Esophagus muscularis mucosa (tissue), 4 donors: ENCODE data around the gene UST. TPM values are rescaled to one million over a fixed set of nuclear protein-coding genes. Genes with fewer than 3 reads are reported as not detected.
A peak's percentile ranks its signal among the peaks of the same experiment; 100 is the strongest.

ENCODE experiments used
- DNase-seq: peaks from one replicate; pipeline ENCODE4 v3.0.0-alpha.2; 2017; ENCODE audit errors: extremely low spot score
- H3K27ac ChIP-seq, 4 donors: fragments of 200-600 bp; sonication (generic); replicated peaks in 1 of 4; 1 replicate in 3 of 4; 2 replicates in 1 of 4; pipeline ENCODE4 v1.5.1; 2016 to 2019; ENCODE audit warnings: mild to moderate bottlenecking in 1 of 4
- H3K27me3 ChIP-seq, 4 donors: fragments of 200-600 bp; sonication (generic); one replicate each; pipeline versions ENCODE4 v1.5.1 to v1.6.0; 2016 to 2019
- H3K36me3 ChIP-seq, 4 donors: fragments of 200-600 bp; sonication (generic); one replicate each; pipeline ENCODE4 v1.5.1; 2016 to 2019
- H3K4me1 ChIP-seq, 4 donors: fragments of 200-600 bp; sonication (generic); one replicate each; pipeline ENCODE4 v1.5.1; 2016 to 2019
- H3K4me3 ChIP-seq, 4 donors: fragments of 200-600 bp; sonication (generic); 1 replicate in 2 of 4; 2 replicates in 2 of 4; pipeline ENCODE4 v1.5.1; 2016 to 2019; ENCODE audit warnings: mild to moderate bottlenecking in 4 of 4, moderate library complexity in 1 of 4
- H3K9me3 ChIP-seq, 4 donors: fragments of 200-600 bp; sonication (generic); 1 replicate in 3 of 4; 2 replicates in 1 of 4; pipeline ENCODE4 v1.5.1; 2016 to 2019
- CTCF ChIP-seq, 3 experiments: fragments of 200-600 bp in 2 of 3; fragments of 450-650 bp in 1 of 3; sonication (generic) in 2 of 3; IDR thresholded peaks; one replicate each; pipeline ENCODE4 v1.5.1; 2017 to 2019; ENCODE audit warnings: antibody characterized with exemption in 3 of 3, mild to moderate bottlenecking in 2 of 3, moderate library complexity in 1 of 3
- EP300 ChIP-seq: sonication (generic); formaldehyde crosslinking; IDR thresholded peaks from one replicate; pipeline ENCODE4 v1.6.1; 2017; ENCODE audit warnings: antibody characterized with exemption
- POLR2A ChIP-seq: fragments of 450-650 bp; IDR thresholded peaks from one replicate; pipeline ENCODE4 v1.6.1; 2017; ENCODE audit warnings: antibody characterized with exemption, moderate library complexity, mild to moderate bottlenecking, low read depth
- POLR2AphosphoS5 ChIP-seq, 2 donors: sonication (generic); formaldehyde crosslinking; IDR thresholded peaks; one replicate each; pipeline ENCODE4 v1.6.1; 2017; ENCODE audit warnings: antibody characterized with exemption in 2 of 2
- WGBS: methylation state at CpG from one replicate; pipeline ENCODE4 v1.1.5; 2018; 5-methylcytosine and 5-hydroxymethylcytosine counted together
- intact Hi-C: fragments of 100-400 bp; cut with DNase I; formaldehyde crosslinking; loops from one replicate; pipeline ENCODE4 v1.15.1; 2023
- total RNA-seq, 4 donors: library from RNA; depleted of rRNA; stranded (reverse); fragments of >200 nt; gene quantifications; one replicate each; pipeline versions ENCODE4 v1.1.0 to v1.2.1, GENCODE V29; 2016

UST gene
- total RNA-seq, 4 donors from 2014 or later = 29.1 to 46.3 (median 32.4) TPM

DNA sequence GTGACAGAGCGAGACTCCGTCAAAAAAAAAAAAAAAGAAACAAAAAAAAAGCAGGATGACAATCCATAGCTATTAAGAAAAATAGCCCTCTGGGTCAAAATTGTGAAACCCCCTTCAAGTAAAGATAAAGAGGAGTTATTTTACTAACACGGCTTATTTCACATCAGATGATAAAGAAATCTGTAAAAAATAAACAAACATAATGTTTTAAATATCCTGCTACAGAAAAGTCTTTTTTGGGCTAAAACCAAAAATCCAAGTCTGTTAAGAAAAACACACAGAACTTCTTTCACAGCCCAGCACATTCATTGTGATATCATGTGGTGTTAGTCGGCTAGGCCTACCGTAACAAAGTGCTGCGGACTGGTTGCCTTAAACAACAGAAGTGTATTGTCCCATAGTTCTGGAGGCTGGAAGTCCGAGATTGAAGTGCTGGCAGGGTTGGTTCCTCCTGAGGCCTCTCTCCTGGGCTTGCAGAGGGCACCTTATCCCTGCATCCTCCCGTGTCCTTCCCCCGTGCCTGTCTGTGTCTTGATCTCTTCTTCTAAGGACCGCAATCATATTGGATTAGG is 331.5 kb downstream of the UST start:
- Histone ChIP-seq H3K27me3 (no peaks in the 10 kb centered on the region), H3K4me1 (peaks cover 18 to 34% (median 28%) of the 10 kb centered on the region in 4 donors), H3K36me3 (peaks cover 0 to 18% (median 2%) of the 10 kb centered on the region in 4 donors), H3K27ac (no peak overlapping the region), H3K9me3 (no peaks in the 10 kb centered on the region), H3K4me3 (no peak overlapping the region)
- WGBS = 94% methylated on average over 10 of the region's 10 CpGs
- intact Hi-C loops = loop anchor here (5.0 kb wide), 1 partner anchor 41 kb away; no protein-coding TSS in a partner anchor
- DNase-seq = no peak
- TF ChIP-seq POLR2AphosphoS5 (IDR thresholded peaks at IDR 0.05) (no peak), POLR2A (no peak), CTCF (IDR thresholded peaks at IDR 0.05) (no peak), EP300 (no peak)

DNA sequence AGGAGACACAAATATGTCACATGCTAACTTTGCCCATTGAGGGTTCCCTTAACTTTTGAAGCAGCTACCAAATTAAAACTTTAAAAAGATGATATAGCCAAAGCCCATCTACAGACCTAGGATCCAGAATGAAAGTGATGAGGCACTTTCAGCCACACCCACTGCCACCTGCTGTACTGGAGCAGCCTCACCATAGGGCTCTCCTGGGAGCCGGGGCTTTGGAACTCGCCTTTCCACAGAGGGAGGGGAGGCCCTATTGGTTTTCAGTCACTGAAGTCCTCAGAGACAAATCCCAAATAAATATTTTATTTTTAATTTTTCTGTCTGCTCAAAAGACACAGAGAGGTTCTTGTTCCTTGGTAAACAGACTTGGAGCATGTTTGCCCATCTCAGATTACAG is 332.6 kb downstream of the UST start:
- Histone ChIP-seq H3K4me3 (no peak overlapping the region), H3K9me3 (no peaks in the 10 kb centered on the region), H3K4me1 (peaks cover 18 to 35% (median 28%) of the 10 kb centered on the region in 4 donors), H3K36me3 (peaks cover 0 to 7% (median 1%) of the 10 kb centered on the region in 4 donors), H3K27me3 (no peaks in the 10 kb centered on the region), H3K27ac (peak overlapping the region; percentile 28 to 73 (median 63))
- TF ChIP-seq EP300 (no peak), POLR2AphosphoS5 (IDR thresholded peaks at IDR 0.05) (no peak), CTCF (IDR thresholded peaks at IDR 0.05) (no peak), POLR2A (no peak)
- intact Hi-C loops = loop anchor here (5.0 kb wide), 1 partner anchor 42 kb away; no protein-coding TSS in a partner anchor
- no peak for DNase-seq
- WGBS = 80% methylated on average over 2 of the region's 2 CpGs

DNA sequence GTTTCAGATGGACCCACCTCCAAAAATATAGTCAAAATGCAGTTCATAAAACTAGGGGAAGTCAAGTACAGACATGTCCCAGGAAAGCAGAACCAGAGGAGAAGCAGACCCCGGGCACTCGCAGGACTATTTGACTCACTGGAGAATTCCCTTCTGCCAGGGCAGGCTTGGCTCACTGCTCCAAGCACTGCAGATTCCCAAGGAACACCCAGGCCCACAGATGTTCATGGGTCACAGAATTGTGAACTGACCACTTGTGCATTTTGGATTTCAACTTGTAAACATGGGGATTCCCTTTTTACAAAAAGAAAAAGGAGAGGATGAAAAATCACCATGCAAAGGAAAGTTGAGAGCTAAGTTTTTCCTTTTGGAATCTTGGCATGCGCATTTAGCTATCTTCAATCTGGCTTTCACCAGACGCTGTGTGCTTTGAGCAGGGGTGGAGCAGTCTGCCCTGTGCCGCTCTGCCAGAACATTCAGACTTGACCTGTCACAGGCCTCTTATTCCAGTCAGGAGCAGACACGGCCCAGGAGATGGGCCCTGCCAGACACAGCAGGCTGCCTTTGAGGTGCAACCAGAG is 333.2 kb downstream of the UST start:
- TF ChIP-seq POLR2A (no peak), EP300 (no peak), CTCF (IDR thresholded peaks at IDR 0.05) (no peak), POLR2AphosphoS5 (IDR thresholded peaks at IDR 0.05) (no peak)
- intact Hi-C loops = loop anchor here (5.0 to 10.0 kb wide), 2 partner anchors 43 to 235 kb away; partner anchors contain the start of gene TAB2
- peaks cover 18 to 35% (median 28%) of the 10 kb centered on the region in 4 donors for H3K4me1 ChIP-seq
- H3K27ac ChIP-seq = peak overlapping the region; percentile 40 to 73 (median 63)
- no peaks in the 10 kb centered on the region for H3K27me3 ChIP-seq
- H3K4me3 ChIP-seq = no peak overlapping the region
- WGBS = 41% methylated on average over 6 of the region's 6 CpGs
- no peaks in the 10 kb centered on the region for H3K9me3 ChIP-seq
- peaks cover 0 to 3% (median 0%) of the 10 kb centered on the region in 4 donors for H3K36me3 ChIP-seq
- no peak for DNase-seq

DNA sequence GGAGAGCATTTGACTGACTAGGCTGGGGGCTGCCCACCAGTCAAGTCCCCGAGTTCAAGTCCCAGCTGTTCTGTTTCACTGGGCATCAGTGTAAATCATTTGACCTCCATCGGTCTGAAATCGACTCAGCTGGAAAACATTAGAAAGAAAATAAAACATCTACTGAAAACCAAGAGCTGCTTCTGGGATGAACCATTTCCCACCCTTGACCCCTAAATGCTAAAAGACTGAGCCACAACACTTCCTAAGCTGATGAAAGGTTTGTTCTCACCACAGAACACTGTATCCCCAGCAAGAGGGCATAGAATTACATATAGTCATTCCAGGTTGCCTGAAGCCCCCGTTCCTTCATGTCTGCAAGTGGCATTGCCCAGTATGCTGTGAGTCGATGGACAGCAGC is 333.7 kb downstream of the UST start:
- no peaks in the 10 kb centered on the region for H3K27me3 ChIP-seq
- intact Hi-C loops = loop anchor here (10.0 kb wide), 1 partner anchor 234 kb away; the partner anchor contains the start of gene TAB2
- WGBS = 59% methylated on average over 5 of the region's 5 CpGs

More for the DNA sequence above, 333.7 kb downstream of the UST start:
- H3K36me3 ChIP-seq = no peaks in the 10 kb centered on the region
- no peak overlapping the region for H3K4me3 ChIP-seq
- H3K4me1 ChIP-seq = peaks cover 18 to 35% (median 28%) of the 10 kb centered on the region in 4 donors
- peak overlapping the region; percentile 40 to 73 (median 63) for H3K27ac ChIP-seq
- DNase-seq = no peak
- no peaks in the 10 kb centered on the region for H3K9me3 ChIP-seq
- no peak for TF ChIP-seq CTCF (IDR thresholded peaks at IDR 0.05)
- no peak for TF ChIP-seq EP300
- no peak for TF ChIP-seq POLR2AphosphoS5 (IDR thresholded peaks at IDR 0.05)
- no peak for TF ChIP-seq POLR2A
